ENCODE data around the gene BORCS6.
A peak's percentile ranks its signal among the peaks of the same experiment; 100 is the strongest.
"Not testable (repeated sequence)": the region's sequence is repeated elsewhere in the genome, so short reads cannot be mapped to it uniquely, and the experiment has no call there.

The BORCS6 gene

GRCh38 chr17:8189711-8190477 lies at the start of gene BORCS6:
BORCS6 (minus strand) TSS chr17:8190180; CDS start chr17:8190140, 40 bp downstream.
- DNase-seq: peak; percentile 78 to 86

- DNase-seq: no peak
These were observed 47.9 kb upstream of the BORCS6 start for GRCh38 chr17:8237886-8238285.

GRCh38 chr17:8237175-8237574 lies 47.2 kb upstream of the BORCS6 start:
- no peak for DNase-seq

- DNase-seq: no peak
These were observed 45.7 kb upstream of the BORCS6 start for GRCh38 chr17:8235676-8236075.

- DNase-seq: no peak
These were observed 44.6 kb upstream of the BORCS6 start for GRCh38 chr17:8234361-8235270.

GRCh38 chr17:8231701-8232100 lies 41.7 kb upstream of the BORCS6 start:
- no peak for DNase-seq

GRCh38 chr17:8227238-8227581 lies 37.2 kb upstream of the BORCS6 start:
- no peak for DNase-seq

GRCh38 chr17:8226536-8227237 lies 36.7 kb upstream of the BORCS6 start:
- DNase-seq: no peak

GRCh38 chr17:8225813-8226535 lies 36.0 kb upstream of the BORCS6 start:
- peak in 1 of 2 experiments; percentile 3 for DNase-seq

GRCh38 chr17:8224891-8225812 lies 35.2 kb upstream of the BORCS6 start:
- no peak for DNase-seq

GRCh38 chr17:8223356-8224126 lies 33.6 kb upstream of the BORCS6 start:
- peak; percentile 35 to 60 for DNase-seq

- peak; percentile 70 to 78 for DNase-seq
These were observed 32.8 kb upstream of the BORCS6 start for GRCh38 chr17:8222630-8223355.

GRCh38 chr17:8222380-8222629 lies 32.3 kb upstream of the BORCS6 start:
- no peak for DNase-seq

GRCh38 chr17:8221663-8222379 lies 31.8 kb upstream of the BORCS6 start:
- peak; percentile 60 to 74 for DNase-seq

GRCh38 chr17:8220783-8221662 lies 31.0 kb upstream of the BORCS6 start:
- peak; percentile 64 to 84 for DNase-seq

GRCh38 chr17:8214000-8214399 lies 24.0 kb upstream of the BORCS6 start:
- DNase-seq: not testable (repeated sequence)

- no peak for DNase-seq
These were observed 22.6 kb upstream of the BORCS6 start for GRCh38 chr17:8212312-8213180.
